Peyer's patch (tissue), 4 donors: ENCODE measurements around the gene SNRNP70. TPM values are rescaled to one million over a fixed set of nuclear protein-coding genes. Genes with fewer than 3 reads are reported as not detected.
A peak's percentile ranks its signal among the peaks of the same experiment; 100 is the strongest.

Experiments
- DNase-seq, 3 donors: peaks; one replicate each; pipeline ENCODE4 v3.0.0-alpha.2; 2017 to 2019
- H3K27ac ChIP-seq, 4 donors: fragments of 200-600 bp; sonication (generic); one replicate each; pipeline ENCODE4 v1.5.1; 2016 to 2019
- H3K27me3 ChIP-seq, 2 donors: fragments of 200-600 bp; sonication (generic); one replicate each; pipeline ENCODE4 v1.5.1; 2019
- H3K36me3 ChIP-seq, 3 donors: fragments of 200-600 bp; sonication (generic); one replicate each; pipeline ENCODE4 v1.5.1; 2016 to 2019
- H3K4me1 ChIP-seq, 4 donors: fragments of 200-600 bp; sonication (generic); one replicate each; pipeline ENCODE4 v1.5.1; 2016 to 2019
- H3K4me3 ChIP-seq, 4 donors: fragments of 200-600 bp; sonication (generic); 1 replicate in 3 of 4; 2 replicates in 1 of 4; pipeline ENCODE4 v1.5.1; 2016 to 2019; ENCODE audit warnings: mild to moderate bottlenecking in 1 of 4
- H3K9me3 ChIP-seq, 4 donors: fragments of 200-600 bp; sonication (generic); one replicate each; pipeline ENCODE4 v1.5.1; 2016 to 2019; ENCODE audit warnings: mild to moderate bottlenecking in 1 of 4
- POLR2A ChIP-seq, 2 donors: fragments of 450-650 bp; IDR thresholded peaks; one replicate each; pipeline ENCODE4 v1.5.1; 2017; ENCODE audit warnings: antibody characterized with exemption in 2 of 2, mild to moderate bottlenecking in 2 of 2, moderate library complexity in 2 of 2
- total RNA-seq, 4 donors: library from RNA; depleted of rRNA; stranded (reverse); fragments of >200 nt; gene quantifications; one replicate each; pipeline ENCODE4 v1.1.0, GENCODE V29; 2016
- TF ChIP-seq, protein P1 (sequence below), 6 experiments: fragments of 450-650 bp in 4 of 6; fragments of 200-600 bp in 2 of 6; sonication (generic) in 1 of 6; IDR thresholded peaks; one replicate each; pipeline ENCODE4 v1.5.1; 2017 to 2019; ENCODE audit warnings: antibody characterized with exemption in 6 of 6, mild to moderate bottlenecking in 3 of 6, moderate library complexity in 1 of 6

The SNRNP70 gene
- total RNA-seq, 4 donors from 2014 or later, result 240 to 520 (median 395) TPM

DNA sequence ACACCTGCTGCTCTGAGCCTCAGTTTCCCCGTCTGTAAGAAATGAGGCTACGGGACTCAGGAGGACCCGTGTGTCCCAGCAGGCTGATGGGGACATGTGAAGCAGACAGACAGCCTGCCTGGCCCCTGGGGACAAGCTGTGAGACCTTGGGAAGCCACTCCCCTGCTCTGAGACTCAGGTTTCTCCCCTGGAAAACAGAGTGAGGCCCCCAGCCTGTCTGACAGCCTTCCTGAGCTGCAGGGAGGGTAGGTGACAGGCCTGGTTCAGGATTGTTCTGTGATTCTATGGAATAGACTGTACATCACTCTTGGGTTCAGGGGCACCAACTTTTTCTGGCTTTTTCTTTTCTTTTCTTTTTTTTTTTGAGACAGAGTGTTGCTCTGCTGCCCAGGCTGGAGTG is 17.7 kb upstream of the SNRNP70 start:
- H3K36me3 ChIP-seq, result no peaks in the 10 kb centered on the region
- H3K9me3 ChIP-seq, result no peaks in the 10 kb centered on the region
- H3K27ac ChIP-seq, result no peak overlapping the region
- no peak for TF ChIP-seq POLR2A (IDR thresholded peaks at IDR 0.05)
- TF ChIP-seq, protein P1, sequence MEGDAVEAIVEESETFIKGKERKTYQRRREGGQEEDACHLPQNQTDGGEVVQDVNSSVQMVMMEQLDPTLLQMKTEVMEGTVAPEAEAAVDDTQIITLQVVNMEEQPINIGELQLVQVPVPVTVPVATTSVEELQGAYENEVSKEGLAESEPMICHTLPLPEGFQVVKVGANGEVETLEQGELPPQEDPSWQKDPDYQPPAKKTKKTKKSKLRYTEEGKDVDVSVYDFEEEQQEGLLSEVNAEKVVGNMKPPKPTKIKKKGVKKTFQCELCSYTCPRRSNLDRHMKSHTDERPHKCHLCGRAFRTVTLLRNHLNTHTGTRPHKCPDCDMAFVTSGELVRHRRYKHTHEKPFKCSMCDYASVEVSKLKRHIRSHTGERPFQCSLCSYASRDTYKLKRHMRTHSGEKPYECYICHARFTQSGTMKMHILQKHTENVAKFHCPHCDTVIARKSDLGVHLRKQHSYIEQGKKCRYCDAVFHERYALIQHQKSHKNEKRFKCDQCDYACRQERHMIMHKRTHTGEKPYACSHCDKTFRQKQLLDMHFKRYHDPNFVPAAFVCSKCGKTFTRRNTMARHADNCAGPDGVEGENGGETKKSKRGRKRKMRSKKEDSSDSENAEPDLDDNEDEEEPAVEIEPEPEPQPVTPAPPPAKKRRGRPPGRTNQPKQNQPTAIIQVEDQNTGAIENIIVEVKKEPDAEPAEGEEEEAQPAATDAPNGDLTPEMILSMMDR (IDR thresholded peaks at IDR 0.05), result no peak
- peaks cover 0 to 26% of the 10 kb centered on the region in 2 donors for H3K27me3 ChIP-seq
- DNase-seq, result no peak
- peaks cover 0 to 15% (median 5%) of the 10 kb centered on the region in 4 donors for H3K4me1 ChIP-seq
- no peak overlapping the region for H3K4me3 ChIP-seq

DNA sequence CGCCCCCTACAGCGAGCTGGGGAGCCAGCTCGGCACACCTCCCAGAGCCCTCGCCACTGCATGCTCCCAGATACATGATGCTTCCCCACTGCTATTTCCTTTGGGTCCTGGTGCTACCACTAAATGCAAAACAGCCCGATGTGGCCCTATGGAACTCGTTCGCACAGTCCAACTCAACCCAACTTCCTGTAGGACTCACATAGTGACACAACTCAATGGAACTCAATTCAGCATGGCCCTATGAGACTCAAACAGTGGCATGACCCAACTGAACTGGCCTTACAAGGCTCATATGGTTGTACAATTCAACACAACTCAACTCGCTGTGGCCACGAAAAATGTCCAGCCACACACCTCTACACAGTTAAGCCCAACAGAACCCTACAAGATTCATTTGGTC is 16.2 kb upstream of the SNRNP70 start:
- H3K4me3 ChIP-seq, result no peak overlapping the region
- no peak overlapping the region for H3K27ac ChIP-seq
- peaks cover 0 to 15% (median 5%) of the 10 kb centered on the region in 4 donors for H3K4me1 ChIP-seq
- H3K27me3 ChIP-seq, result peaks cover 0 to 36% of the 10 kb centered on the region in 2 donors
- no peaks in the 10 kb centered on the region for H3K9me3 ChIP-seq
- DNase-seq, result no peak
- TF ChIP-seq POLR2A (IDR thresholded peaks at IDR 0.05), result no peak
- TF ChIP-seq, protein P1 (IDR thresholded peaks at IDR 0.05), result no peak
- H3K36me3 ChIP-seq, result no peaks in the 10 kb centered on the region

DNA sequence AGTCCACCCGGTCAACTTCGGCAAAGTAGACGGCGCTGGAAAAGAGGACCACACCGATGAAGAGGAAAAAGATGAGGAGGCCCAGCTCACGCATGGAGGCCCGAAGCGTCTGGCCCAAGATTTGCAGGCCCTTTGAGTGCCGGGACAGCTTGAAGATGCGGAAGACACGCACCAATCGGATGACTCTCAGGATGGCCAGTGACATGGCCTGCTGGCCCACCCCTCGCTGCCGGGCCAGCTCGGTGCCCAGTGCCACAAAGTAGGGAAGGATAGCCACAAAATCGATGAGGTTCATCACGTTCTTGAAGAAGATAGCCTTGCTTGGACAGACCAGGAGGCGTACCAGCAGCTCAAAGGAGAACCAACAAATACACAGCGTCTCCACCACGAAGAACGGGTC is 14.8 kb upstream of the SNRNP70 start:
- Histone ChIP-seq H3K4me1 (peaks cover 0 to 4% (median 0%) of the 10 kb centered on the region in 4 donors), H3K27me3 (peaks cover 0 to 26% of the 10 kb centered on the region in 2 donors), H3K4me3 (no peak overlapping the region), H3K36me3 (no peaks in the 10 kb centered on the region), H3K9me3 (no peaks in the 10 kb centered on the region), H3K27ac (no peak overlapping the region)
- TF ChIP-seq, protein P1 (IDR thresholded peaks at IDR 0.05), result no peak
- TF ChIP-seq POLR2A (IDR thresholded peaks at IDR 0.05), result no peak
- DNase-seq, result no peak

DNA sequence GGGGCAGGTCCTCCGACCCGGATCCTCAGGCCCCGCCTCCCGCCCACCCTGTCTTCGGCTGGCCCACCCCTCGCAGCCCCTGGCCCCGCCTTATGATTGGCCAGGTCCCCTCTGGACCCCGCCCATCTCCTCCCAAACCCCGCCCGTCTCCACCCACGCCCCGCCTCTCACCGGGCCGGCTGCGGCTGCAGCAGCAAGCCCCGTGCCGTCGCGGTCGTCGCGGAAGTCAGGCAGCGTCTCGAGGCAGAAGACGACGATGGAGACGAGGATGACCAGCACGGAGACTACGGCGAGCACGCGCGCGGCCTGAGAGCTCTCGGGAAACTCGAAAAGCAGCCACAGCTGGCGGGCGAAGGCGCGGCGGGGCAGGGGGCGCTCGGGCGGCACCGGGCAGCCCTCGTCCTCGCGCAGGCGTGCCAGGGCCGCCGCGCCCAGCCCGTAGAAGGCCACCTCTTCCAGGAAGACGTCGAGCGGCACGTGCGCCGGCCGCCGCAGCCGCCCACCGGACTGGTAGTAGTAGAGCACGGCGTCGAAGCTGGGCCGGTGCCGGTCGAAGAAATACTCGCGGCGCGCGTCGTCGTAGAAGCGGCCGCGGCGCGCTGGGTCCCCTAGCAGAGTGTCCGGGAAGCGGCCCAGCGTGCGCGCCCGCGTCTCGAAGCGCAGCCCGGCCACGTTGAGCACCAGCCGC is 13.2 kb upstream of the SNRNP70 start:
- Histone ChIP-seq H3K27ac (no peak overlapping the region), H3K4me3 (peak overlapping the region in 1 of 4 donors; percentile 23), H3K36me3 (no peaks in the 10 kb centered on the region), H3K4me1 (peaks cover 0 to 4% (median 0%) of the 10 kb centered on the region in 4 donors), H3K9me3 (no peaks in the 10 kb centered on the region), H3K27me3 (peaks cover 0 to 26% of the 10 kb centered on the region in 2 donors)
- TF ChIP-seq, protein P1 (IDR thresholded peaks at IDR 0.05), result no peak
- TF ChIP-seq POLR2A (IDR thresholded peaks at IDR 0.05), result no peak
- DNase-seq, result no peak

DNA sequence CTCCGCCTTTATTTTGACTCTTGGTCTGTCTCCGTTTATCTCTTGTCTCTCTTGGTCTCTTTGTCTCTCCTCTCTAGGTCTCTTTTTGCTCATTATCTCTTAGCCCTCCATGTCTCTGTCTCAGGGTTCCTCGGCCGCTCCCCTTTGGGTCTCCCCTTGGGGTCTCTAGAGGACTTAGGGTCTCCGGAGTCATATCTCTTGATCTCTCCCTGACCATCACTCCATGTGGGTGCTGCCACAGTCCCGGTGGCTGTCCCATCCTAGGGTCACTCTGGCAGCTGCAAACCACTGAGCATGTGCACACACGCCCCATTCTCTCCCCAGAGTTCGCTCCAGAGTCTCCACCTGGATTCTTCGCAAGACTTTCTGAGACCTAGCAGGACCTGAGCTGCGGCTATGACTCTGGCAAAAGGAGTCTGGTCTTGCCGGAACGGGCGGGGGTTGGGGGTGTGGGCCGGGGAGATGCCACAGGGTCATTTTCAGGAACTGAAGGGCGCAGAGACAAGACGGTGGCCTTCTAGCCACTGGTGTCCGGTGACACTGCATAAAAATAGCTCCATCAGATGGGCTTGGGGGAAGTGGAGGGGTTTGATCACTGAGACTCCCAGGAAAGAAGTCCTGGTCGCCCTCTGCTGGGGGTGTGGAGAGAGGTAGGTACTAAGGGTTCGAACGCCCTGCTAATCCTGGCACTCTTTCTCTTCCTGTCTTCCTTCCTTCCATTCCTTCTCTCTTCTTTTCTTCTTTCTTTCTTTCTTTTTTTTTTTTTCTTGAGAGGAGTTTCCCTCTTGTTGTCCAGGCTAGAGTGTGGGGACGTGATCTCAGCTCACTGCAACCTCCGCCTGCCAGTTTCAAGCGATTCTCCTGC is 11.5 kb upstream of the SNRNP70 start:
- no peak overlapping the region for H3K27ac ChIP-seq
- TF ChIP-seq POLR2A (IDR thresholded peaks at IDR 0.05), result no peak
- TF ChIP-seq, protein P1 (IDR thresholded peaks at IDR 0.05), result no peak
- peaks cover 0 to 4% (median 0%) of the 10 kb centered on the region in 4 donors for H3K4me1 ChIP-seq
- DNase-seq, result no peak
- no peaks in the 10 kb centered on the region for H3K9me3 ChIP-seq
- no peak overlapping the region for H3K4me3 ChIP-seq
- H3K36me3 ChIP-seq, result no peaks in the 10 kb centered on the region
- peaks cover 0 to 21% of the 10 kb centered on the region in 2 donors for H3K27me3 ChIP-seq
